HG02623 (cell line): ENCODE data around the gene USP13.
"Not testable (repeated sequence)": the region's sequence is repeated elsewhere in the genome, so short reads cannot be mapped to it uniquely, and the experiment has no call there.

Experiments used
- ATAC-seq: cut with Tn5 transposase; IDR thresholded peaks from one replicate; pipeline ENCODE4 v1.9.1; 2021; ENCODE audit warnings: moderate library complexity; ENCODE audit not compliant: unreplicated experiment

The USP13 gene, protein sequence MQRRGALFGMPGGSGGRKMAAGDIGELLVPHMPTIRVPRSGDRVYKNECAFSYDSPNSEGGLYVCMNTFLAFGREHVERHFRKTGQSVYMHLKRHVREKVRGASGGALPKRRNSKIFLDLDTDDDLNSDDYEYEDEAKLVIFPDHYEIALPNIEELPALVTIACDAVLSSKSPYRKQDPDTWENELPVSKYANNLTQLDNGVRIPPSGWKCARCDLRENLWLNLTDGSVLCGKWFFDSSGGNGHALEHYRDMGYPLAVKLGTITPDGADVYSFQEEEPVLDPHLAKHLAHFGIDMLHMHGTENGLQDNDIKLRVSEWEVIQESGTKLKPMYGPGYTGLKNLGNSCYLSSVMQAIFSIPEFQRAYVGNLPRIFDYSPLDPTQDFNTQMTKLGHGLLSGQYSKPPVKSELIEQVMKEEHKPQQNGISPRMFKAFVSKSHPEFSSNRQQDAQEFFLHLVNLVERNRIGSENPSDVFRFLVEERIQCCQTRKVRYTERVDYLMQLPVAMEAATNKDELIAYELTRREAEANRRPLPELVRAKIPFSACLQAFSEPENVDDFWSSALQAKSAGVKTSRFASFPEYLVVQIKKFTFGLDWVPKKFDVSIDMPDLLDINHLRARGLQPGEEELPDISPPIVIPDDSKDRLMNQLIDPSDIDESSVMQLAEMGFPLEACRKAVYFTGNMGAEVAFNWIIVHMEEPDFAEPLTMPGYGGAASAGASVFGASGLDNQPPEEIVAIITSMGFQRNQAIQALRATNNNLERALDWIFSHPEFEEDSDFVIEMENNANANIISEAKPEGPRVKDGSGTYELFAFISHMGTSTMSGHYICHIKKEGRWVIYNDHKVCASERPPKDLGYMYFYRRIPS

DNA sequence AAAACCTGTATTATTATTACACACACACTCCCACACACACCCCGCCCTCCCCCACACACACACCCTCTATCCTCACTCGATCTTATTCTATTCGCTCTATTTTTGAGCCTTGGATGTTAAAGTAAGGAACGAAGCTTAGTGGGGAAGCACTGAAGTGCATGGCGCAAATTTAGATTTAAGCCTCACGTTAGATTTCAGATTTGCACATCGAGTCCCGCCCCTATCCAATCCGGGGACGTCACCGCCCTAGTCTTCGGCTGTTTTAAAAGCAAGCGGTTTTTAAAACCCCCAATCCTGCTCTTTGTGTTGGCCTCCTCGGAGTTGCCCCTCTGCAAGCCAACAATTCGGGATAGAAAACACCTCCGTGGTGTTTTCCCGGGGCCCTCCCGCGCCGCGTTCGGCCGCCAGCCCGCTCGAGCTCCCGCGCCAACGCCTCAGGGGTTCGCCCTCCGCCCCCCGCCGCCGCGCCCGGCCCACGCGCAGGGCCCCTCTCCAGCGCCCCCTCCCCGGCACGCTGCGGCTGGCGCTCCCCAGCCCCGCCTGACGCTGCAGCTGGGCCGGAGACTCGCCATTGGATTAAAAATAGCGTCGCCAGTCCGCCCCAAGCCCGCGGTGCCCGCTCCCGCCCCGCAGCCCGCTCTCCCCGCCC, at the start of gene USP13:
Gene USP13, plus strand, starts transcription at position 594 of the 649 bp plus-strand sequence. CDS start 186 bp downstream, outside the sequence.
- ATAC-seq = peak; percentile 64

DNA sequence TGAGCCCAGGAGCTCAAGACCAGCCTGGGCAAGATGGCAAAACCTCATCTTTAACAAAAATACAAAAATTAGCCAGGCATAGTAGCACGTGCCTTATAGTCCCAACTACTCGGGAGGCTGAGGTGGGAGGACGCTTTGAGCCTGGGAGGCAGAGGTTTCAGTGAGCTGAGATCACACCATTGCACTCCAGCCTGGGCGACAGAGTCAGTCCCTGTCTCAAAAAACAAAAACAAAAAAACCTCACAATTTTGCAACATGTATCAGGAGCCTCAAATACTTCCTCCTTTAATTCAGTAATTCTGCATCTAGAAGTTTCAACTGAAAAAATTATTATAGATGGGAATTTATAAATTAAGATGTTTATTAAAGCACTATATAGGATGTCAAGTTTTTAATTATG, 49.5 kb upstream of the USP13 start:
- no peak for ATAC-seq

DNA sequence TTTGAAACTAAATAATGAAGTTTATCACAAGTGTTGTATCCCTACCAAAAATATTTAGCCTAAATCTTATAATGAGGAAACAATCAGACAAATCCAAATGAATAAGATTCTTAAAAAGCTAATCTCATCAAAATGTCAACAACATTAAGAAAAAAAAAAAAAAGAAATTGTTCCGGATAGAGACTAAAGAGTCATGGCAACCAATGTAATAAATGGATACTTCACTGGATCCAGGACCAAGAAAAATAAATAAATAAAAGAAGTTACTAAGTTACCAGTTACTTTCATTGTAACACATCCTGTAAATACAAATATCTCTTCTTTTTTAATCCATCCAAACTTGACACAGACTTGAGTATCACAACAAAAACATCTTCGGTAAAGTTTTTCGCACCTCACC, 49.0 kb upstream of the USP13 start:
- no peak for ATAC-seq

DNA sequence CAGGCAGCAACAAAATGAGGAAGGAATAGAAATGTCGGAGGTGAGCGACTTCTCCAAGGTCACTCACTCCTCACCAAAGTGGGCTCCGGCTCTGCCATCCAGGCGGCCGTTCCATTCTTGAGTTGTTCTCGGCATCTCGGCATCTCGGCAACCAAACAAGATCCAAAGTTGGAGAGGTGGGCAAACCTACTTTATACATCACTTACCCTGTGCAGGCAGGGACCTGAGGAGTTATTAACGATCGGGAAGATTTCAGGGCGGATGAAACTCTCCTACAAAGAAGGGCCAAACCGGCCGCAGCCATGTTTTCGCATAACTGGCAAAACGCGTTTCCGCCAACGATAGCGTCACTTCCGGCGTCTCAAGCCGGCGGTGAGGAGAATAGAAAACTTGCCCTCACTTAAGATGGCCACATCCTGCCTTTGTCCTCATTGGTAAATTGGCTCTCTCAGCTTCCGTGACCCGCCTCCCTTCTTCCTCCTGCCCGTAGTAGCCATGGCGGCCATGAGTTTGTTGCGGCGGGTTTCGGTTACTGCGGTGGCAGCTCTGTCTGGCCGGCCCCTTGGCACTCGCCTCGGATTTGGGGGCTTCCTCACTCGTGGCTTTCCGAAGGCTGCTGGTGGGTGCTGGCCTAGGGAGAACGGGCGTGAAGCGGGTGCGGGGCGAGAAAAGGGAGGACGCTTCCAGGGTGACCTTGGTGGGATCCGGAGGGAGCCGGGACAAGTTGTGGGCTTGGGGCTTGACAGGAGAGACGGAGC, 48.3 kb upstream of the USP13 start, which contains the start of the genes MRPL47 and NDUFB5:
Gene MRPL47, minus strand, starts transcription at position 318 of the 758 bp plus-strand sequence. Its CDS starts 14 bp downstream, at position 304.
Gene NDUFB5, plus strand, starts transcription at position 474 of the 758 bp plus-strand sequence. Its CDS starts 22 bp downstream, at position 496.
- peak; percentile 97 for ATAC-seq

DNA sequence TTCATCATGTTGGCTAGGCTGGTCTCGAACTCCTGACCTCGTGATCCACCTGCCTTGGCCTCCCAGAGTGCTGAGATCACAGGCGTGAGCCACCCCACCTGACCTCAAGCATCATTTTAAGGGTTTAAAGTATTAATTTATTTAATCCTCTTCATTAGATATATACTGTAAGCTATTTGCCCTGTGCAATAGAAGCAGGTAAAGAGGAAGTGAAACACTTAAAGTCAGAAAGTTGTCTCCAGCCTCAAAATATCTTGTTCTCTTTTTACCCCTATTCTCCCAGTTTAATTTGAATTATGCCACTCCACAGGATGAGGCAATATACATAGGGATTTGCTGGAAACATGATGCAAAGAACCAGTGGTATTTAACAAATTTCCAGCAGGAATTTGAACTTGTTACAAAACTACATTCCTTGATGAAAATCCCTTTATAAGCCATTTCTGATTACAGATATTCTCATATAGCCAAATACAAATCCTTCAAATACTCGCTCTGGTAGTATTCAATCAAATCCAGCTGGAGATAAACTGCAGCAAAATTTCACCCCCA, 46.2 kb upstream of the USP13 start:
- ATAC-seq = no peak

DNA sequence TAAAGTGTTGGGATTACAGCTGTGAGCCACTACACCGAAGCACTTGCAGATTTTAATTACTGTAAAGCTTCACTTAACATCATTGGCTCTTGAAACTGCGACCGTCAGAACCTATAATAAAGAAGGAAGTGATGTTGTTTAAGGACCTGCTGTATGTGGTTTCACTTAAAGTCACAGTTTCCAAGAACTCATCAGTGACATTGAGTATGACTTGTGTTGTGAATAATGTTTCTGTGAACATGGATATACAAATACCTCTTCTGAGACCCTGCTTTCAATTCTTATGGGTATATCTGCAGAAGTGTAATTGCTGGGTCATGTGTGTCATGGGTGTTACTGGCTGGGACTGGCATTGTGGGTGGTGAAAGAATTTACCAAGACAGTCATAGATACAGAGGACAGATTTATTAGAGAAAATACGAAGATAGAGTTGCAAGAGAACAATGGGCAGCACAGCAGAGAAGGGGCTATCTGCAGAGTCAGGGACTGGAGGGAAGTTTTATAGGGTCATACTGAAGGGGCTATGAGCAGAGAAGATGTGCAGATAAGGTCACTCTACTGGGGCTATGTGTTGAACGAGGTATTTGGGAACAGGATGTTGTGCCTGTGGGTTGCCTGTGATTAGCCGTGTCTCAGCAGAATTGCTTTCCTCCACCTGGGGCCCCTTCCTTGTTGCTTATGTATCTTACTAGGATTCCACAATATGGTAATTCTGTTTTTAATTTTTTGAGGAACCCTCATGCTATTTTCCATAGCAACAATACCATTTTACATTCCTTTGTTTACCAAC, 43.7 kb upstream of the USP13 start:
- ATAC-seq = peak; percentile 50

DNA sequence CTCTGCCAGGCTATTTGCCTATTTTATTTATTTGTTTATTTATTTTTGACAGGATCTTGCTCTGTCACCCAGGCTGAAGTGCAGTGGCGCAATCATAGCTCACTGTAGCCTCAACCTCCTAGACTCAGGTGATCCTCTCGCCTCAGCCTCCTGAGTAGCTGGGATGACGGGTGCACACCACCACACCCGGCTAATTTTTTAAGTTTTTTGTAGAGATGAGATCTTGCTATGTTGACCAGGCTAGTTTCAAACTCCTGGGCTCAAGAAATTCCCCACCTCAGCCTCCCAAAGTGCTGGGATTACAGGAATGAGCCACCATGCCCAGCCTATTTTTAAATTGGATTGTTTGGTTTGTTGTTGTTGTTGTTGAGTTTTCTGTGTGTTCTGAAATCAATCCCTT, 42.8 kb upstream of the USP13 start:
- no peak for ATAC-seq

DNA sequence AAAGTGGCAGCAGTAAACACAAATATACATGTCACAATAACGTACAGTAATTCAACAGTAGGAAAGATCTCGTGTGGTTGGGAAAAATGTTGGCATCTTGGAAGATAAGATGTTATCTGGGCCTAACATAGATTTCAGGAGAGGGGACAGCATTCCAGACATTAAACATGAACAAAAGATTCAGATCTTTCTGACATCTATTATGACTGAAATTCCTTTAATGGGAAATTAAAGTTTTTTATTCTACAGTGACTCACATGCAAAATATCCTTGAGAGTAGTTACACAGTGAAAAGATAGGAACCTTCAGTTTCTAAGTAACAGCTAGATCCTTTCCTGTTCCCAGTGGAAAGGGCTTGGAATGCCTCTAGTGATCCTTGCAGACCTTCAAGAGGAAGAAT, 39.0 kb upstream of the USP13 start:
- no peak for ATAC-seq

DNA sequence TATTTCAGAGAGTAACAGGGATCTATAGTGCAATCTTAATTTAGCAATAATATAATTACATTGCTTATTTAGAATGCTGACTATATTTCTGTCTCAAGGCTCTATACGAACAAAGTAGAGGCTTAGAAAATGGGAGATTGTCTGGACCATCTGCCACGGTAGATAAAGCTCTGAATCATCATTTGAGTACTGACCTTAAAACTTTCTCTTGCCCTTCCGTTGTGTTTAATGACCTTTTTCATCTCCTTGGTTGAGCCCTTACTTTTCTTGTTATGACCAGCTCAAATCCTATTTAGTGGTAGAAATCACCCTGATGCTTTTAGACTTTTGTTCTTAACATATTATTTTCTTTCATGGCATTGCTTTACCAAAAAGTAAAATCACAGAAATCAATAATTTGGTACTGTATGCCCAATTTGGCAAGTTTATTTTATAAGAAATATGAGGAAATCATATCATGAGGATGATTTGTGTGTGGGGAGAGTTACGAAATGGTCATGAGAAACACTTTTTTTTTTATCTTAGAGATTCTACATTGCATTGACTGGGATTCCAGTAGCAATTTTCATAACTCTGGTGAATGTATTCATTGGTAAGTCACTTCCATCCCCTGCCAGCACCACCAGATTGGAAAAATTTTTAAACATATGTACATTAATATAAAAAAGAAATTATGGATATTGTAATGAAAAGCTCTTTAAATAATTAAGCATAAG, 37.2 kb upstream of the USP13 start:
- ATAC-seq = no peak

DNA sequence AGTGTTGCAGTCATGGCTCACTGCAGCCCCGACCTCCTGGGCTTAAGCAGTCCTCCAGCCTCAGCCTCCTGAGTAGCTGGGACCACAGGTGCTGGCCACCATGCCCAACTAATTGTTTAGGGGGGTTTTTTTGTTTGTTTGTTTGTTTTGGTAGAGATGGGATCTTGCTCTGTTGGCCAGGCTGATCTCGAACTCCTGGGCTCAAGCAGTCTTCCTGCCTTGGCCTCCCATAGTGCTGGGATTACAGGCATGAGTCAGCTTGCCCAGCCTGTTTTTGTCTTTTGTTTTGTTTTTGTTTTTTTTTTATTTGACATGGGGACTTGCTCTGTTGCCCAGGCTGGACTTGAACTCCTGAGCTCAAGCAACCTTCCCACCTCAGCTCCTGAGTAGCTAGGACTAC, 30.8 kb upstream of the USP13 start:
- no peak for ATAC-seq

DNA sequence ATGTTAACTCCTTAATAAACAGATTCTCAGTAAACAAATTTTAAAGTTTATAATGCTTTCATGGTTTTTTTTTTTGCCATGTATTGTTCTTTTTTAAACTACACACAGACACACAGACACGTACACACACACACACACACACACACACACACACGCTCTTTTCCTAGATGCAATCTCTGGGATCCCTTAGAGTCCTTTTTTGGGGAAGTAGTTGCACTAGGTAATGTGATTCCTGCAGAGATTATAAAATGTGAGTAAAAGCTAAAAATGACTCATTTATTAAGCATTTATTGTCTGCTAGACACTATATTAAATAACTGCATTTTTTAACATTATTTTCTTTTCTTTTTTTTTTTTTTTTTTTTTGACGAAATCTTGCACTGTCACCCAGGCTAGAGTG, 28.4 kb upstream of the USP13 start:
- no peak for ATAC-seq

DNA sequence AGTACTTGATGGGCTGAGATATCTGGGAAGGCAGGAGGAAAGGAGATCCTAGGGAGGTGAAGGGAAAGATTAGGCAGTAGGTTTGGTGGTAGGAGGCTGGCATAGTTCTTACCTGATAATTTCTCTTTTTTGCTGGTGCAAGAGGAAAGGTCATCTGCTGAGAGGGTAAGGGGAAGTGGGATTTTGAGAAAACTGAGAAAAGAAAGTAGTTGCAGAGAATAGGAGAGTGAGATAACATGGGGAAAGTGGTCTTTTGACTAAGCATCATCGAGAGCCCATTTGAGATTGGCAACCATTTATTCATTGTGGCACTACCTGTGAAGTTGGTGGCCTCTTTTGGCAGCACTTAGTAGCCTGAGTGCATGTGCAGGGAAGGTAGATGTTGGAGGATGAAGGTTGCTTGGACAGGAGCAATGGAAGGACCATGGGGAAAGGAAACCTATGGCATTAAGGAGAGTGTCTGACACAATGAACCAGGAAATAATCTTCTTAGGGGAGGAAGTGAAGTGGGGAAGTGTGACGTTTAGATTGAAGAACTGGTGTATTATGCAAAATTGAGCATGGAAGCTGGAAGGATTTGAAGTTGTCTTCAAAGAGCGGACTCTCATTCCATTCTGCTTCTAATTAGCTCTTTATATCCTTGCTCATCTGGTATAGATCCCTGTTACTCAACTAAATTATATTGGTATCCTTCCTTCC, 21.9 kb upstream of the USP13 start:
- ATAC-seq = no peak

DNA sequence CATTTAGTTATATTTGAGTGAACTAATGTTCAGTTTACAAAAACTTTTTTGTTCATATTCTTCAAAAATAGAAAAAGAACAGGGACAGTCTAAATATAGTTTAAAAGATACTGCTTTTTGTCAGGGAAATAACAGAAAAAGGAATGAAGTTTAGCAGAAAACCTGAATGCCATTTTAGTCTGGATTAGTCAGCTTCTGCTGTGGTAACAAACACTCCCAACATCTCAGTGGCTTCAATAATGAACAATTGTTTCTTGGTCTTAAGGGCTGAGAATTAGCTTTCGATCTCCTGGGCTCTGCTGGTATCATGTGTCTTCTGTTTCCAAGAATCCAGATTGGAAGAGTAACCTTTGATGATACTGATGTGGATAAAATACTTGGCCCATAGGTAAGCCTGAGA, 12.4 kb upstream of the USP13 start:
- no peak for ATAC-seq

DNA sequence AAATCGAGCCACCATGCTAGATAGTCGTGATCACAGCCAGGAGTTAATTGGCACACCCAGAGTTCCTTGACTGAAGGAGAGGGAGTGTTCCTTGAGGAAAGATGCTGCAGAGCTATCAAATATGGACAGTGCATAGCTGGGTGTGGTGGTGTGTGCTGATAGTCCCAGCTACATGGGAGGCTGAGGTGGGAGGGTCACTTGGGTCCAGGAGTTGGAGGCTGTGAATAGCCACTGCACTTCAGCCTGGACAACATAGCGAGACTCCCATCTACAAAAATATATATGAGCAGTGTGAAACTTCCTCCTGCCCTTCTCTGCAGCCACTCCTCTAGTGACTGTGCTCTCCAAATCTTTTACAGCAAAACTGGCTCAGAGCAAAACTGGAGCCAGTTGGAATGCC, 10.0 kb upstream of the USP13 start:
- no peak for ATAC-seq

DNA sequence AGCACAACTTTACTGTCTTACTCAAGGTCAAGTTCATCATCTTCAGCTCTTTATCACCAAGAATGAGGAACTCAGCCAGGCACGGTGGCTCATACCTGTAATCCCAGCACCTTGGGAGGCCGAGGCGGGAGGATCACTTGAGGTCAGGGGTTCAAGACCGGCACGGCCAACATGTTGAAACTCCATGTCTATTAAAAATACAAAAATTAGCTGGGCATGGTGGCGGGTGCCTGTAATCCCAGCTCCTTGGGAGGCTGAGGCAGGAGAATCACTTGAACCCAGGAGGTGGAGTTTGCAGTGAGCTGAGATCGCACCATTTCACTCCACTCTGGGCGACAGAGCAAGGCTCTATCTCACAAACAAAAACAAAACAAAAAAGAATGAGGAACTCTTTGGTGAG, 9.0 kb upstream of the USP13 start:
- not testable (repeated sequence) for ATAC-seq

DNA sequence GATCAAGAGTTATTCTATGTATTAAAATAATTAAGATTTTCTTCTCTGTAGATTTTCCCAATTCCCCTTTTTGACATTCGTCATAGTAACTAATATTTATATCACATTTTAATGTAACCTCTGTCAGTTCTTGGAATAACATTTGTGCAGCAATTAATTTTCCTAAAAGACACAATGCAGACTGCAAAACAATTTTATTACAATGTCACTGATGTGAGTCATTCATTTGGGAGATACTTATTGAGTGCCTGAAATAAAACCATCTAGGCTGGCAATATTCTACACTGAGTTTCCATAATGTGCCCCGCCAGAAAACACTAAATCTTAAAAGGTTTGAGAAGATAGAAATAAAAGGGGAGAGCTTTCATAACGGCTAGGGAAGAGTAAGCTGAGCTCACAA, 6.7 kb upstream of the USP13 start:
- no peak for ATAC-seq

DNA sequence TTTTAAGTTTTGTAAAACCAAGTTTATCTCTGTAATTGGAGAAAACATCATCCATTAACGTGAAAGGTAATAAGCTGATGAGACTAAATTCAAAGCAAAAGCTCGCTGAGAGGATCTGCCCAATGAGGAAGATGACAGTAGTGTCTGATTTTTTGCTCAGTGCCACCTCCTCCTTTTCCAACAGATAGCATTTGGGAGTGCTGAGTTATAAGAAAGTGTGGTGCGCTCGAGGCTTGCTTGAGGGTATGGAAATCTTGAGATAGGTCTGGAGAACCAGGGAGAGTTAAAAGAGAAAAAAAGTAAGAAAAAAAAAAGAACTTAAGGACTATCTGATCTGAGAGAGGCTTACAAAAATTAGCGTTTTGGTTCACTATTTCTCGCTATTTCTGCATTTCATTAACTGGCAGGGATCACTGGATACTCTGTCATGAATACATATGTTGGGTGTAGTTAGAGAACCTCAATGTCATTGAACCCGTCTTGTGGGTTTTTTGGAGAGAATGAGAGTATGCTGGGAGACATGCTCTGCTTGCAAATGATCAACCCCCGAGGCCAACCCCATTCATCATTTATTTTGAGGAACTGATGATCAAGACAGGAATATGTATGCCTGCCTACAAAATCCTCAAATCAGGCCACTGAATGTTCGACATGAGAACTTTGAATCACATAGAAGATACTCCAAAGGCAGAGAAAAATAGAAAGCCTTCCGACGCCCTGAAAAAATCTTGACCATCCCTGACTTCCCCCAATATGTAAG, 973 bp upstream of the USP13 start:
- no peak for ATAC-seq
